GM19328 (cell line): ENCODE data around the gene SPATA4.

Experiments
- ATAC-seq: cut with Tn5 transposase; IDR thresholded peaks from one replicate; pipeline ENCODE4 v1.9.1; 2021; ENCODE audit warnings: mild to moderate bottlenecking, moderate library complexity; ENCODE audit not compliant: unreplicated experiment

The SPATA4 gene

GRCh38 chr4:176191974-176192373 is 3.4 kb downstream of the SPATA4 start:
- ATAC-seq = no peak

DNA sequence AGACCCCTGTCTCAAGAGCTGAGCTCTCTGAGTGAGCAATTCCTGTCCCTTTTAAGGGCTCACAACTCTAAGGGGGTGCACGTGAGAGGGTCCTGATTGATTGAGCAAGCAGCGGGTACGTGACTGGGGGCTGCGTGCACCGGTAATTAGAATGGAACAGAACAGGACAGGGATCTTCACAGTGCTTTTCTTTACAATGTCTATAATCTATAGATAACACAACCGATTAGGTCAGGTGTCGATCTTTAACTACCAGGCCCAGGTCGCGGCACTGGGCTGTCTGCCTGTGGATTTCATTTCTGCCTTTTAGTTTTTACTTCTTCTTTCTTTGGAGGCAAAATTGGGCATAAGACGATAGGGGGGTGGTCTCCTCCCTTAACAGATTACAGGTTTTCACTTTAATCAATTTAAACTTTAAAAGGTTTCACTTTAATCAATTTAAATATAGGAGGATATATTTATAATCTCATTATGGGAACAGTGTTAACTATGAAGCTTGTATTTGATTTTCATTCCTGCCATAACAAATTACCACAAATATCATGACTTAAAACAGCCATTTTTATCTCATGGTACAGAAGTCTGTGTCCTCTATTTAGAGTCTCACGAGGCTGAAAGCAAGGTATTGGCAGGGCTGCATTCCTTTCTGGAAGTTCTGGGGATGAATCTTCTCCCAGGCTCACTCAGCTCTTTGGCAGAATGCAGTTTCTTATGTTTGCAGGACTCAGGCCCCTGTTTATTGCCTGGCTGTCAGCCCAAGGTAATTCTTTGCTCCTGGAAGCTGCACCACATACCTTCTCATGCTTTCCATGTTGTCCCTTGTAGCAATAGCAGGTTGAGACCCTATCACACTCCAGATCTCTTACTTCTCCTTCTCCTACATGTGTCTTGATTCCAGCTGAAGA is 5.2 kb downstream of the SPATA4 start:
- ATAC-seq = no peak

DNA sequence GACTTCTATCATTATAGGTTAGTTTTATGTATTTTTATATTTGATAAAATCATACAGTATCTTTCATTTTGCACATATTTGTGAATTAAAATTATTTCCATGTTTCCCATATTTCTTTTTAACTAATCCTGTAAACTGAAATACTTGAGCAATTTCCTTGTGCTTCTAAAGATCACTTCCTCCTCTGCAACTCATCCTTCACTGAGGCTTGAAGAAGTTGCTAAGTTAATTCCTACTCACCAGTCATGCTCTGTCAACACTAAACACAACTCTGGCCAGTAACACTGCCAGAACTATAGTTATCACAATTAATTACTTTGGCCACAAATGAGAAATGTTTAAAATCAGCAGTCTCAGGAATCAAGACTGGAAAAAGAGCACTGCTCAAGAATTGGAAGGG is 6.7 kb downstream of the SPATA4 start:
- ATAC-seq = no peak

- ATAC-seq = no peak
Measured at GRCh38 chr4:176187624-176188023, 7.8 kb downstream of the SPATA4 start.

DNA sequence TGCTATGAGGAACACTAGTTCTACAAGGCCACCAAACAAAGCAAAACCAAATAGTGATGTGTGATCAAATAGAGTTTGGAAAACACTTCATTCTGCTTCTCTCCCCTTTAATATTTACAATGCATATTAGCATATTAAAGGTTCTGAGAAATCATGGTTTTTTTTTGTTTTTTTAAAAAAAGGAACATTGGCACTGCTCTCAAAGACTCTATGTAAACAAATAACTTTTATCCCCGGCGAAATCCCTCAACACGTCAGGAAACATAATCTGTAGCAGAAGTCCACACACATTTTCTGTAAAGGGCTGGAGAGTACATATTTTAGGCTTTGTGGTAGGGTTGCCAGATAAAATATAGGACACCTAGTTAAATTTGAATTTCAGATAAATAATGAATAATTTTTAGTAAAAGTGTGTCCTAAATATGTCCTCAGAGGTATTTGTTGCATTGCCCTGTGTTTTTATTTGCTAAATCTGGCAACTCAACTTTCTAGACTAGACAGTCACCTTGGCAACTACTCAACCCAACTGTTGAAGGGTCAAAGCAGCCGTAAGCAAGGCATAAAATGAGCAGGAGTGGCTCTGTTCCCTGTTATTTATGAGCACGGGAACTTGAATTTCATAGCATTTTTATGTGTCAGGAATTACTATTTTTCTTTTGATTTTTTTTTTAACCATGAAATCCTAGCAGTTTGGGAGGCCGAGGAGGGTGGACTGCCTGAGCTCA is 8.6 kb downstream of the SPATA4 start:
- no peak for ATAC-seq

GRCh38 chr4:176186067-176186466 is 9.3 kb downstream of the SPATA4 start:
- ATAC-seq = no peak

DNA sequence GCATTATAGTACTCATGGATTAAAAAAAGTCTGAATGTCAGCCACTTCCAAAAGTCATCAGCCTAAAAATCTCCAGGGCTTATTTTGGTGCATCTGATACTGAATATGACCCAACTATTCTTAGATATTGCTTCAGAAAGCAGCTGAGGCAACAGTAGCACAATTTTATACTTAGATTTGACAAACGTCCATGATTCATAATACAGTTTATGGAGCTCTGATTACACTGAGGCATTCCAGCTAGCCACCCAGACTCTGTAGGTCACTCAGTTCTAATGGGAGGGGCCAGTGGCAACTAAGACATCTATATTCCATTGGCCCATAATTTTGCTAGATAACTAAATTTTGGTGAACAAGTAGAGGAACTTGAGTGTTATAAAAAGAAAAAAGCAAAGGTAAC is 10.3 kb downstream of the SPATA4 start:
- ATAC-seq = no peak

DNA sequence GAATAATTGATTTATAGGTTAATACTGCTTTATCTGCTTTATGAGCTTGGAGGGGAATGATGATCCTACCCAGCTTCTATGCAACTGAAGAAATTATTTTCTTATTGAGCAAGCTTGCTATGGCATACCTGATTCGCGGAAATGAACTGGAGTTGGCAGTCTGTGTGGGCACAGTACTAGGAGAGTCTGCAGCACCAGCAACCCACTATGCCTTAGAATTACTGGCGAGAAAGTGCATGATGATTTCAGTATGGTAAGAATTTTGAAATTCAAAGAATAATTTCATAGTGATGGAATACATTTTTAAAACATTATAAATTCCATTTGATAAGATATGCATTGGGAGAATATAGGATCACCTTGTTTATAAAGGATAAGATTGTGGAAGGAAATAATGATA is 32.3 kb downstream of the SPATA4 start:
- ATAC-seq = no peak

GRCh38 chr4:176156656-176157055 is 38.7 kb downstream of the SPATA4 start:
- ATAC-seq = no peak

GRCh38 chr4:176153124-176153523 is 42.3 kb downstream of the SPATA4 start:
- ATAC-seq = no peak

- ATAC-seq = no peak
Measured at GRCh38 chr4:176150704-176151103, 44.7 kb downstream of the SPATA4 start.

DNA sequence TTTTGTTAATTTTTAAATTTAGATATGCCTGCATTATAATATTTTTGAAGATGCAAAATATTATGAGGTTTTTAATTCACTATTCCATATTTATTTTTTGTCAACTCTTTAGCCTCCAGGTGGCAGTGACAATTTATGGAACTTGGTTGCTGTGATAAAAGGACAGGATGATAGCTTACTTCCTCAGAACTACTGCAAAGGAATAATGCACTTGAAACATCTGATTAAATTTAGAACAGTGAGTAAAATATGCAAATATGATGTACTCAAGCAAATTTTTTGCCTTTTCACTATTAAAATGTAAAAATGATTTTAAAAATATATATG is 45.1 kb downstream of the SPATA4 start:
- peak; percentile 53 for ATAC-seq

- ATAC-seq = no peak
Measured at GRCh38 chr4:176149680-176150355, 45.6 kb downstream of the SPATA4 start.

- no peak for ATAC-seq
Measured at GRCh38 chr4:176142253-176142652, 53.1 kb downstream of the SPATA4 start.

- ATAC-seq = no peak
Measured at GRCh38 chr4:176139518-176139917, 55.9 kb downstream of the SPATA4 start.

GRCh38 chr4:176137631-176138030 is 57.8 kb downstream of the SPATA4 start:
- ATAC-seq = no peak

GRCh38 chr4:176134670-176135069 is 60.7 kb downstream of the SPATA4 start:
- ATAC-seq = no peak
